ENCODE data around the gene DCXR. TPM values are rescaled to one million over a fixed set of nuclear protein-coding genes. Genes with fewer than 3 reads are reported as not detected.
A peak's percentile ranks its signal among the peaks of the same experiment; 100 is the strongest.

Gene DCXR
- total and polyA plus RNA-seq, 2 of the 13 experiments (the other 11 are each of a cell fraction or from before 2014, with no cell fraction given): 287 to 311 TPM

- DNase-seq (ENCODE audit: low spot score): no peak
- in situ Hi-C loops (cut with HindIII; ENCODE audit: extremely low pct_ligation_motif_present, low pct_unique_long_range_greater_than_20kb): no loop called here
- no peak for FAIRE-seq
- CTCF ChIA-PET (ENCODE audit: low intra/inter-chr PET ratio, low total read pairs): interaction anchor here (0.5 to 2.3 kb wide), 2 partner anchors 48 to 123 kb away, joined by 3 to 9 read pairs; no protein-coding TSS in a partner anchor
- BruUV-seq (replicated peaks): TSS peak; percentile 59
- no peaks in the 10 kb centered on the region for H3K9me3 ChIP-seq (ENCODE audit: low read length)
- no peaks in the 10 kb centered on the region for H3K27me3 ChIP-seq (ENCODE audit: control insufficient read depth in 1 of 2, insufficient read depth in 2 of 2, low read length in 2 of 2)
- ATAC-seq: peak; percentile 6
- H3K9ac ChIP-seq (ENCODE audit: insufficient read depth, low read depth, low read length): no peak overlapping the region
- peaks cover 20% of the 10 kb centered on the region for H3K4me1 ChIP-seq (ENCODE audit: insufficient read depth, low read length)
- no peak overlapping the region for H3K27ac ChIP-seq (ENCODE audit: extremely low read length, insufficient read depth, low read length)
- H2AFZ ChIP-seq (ENCODE audit: low read length): no peak overlapping the region
- peaks cover 13 to 18% of the 10 kb centered on the region in 2 experiments for H3K36me3 ChIP-seq (replicated peaks in 1 of 2; ENCODE audit: control insufficient read depth in 1 of 2, insufficient read depth in 2 of 2, low read length in 2 of 2)
- H3K79me2 ChIP-seq (ENCODE audit: insufficient read depth, low read length): peaks cover under 1% of the 10 kb centered on the region
- no peak overlapping the region for H3K4me2 ChIP-seq (ENCODE audit: low read depth, low read length)
- no peak overlapping the region for H3K4me3 ChIP-seq (replicated peaks in 1 of 3; ENCODE audit: insufficient read depth in 1 of 3, low read depth in 2 of 3, low read length in 3 of 3)
- POLR2A ChIA-PET: interaction anchor here (1.2 to 1.4 kb wide), 2 partner anchors 8 to 36 kb away, joined by 3 read pairs; partner anchors contain the start of genes CENPX and LRRC45
- WGBS (ENCODE audit: low lambda C conversion rate): 97% methylated on average over 87 of the region's 94 CpGs
- intact Hi-C loops (cut with micrococcal nuclease; ENCODE audit: unreplicated experiment): no loop called here
- peaks cover 6% of the 10 kb centered on the region for H4K20me1 ChIP-seq (ENCODE audit: insufficient read depth, low read length)
- TF ChIP-seq POGZ (CRISPR knock-in tag; IDR thresholded peaks at IDR 0.05) (0 out of 2 replicates have a peak, but pooled peaks have one; percentile 17), ZBTB38 (CRISPR knock-in tag; IDR thresholded peaks at IDR 0.05) (peak; percentile 99), ZHX2 (IDR thresholded peaks at IDR 0.05; ENCODE audit: low read depth) (0 out of 2 replicates have a peak, but pooled peaks have one; percentile 18), ZHX2 (CRISPR knock-in tag; IDR thresholded peaks at IDR 0.05; ENCODE audit: borderline replicate concordance) (no peak), ATAD3A (CRISPR knock-in tag; IDR thresholded peaks at IDR 0.05) (0 out of 2 replicates have a peak, but pooled peaks have one; percentile 13), ZZZ3 (CRISPR knock-in tag; IDR thresholded peaks at IDR 0.05; ENCODE audit: borderline replicate concordance) (0 out of 2 replicates have a peak, but pooled peaks have one; percentile 21), AGO2 (optimal IDR thresholded peaks at IDR 0.05; ENCODE audit: low read depth, low read length) (peak; percentile 62), ZNF687 (CRISPR knock-in tag; IDR thresholded peaks at IDR 0.05) (peak; percentile 60)
- TF ChIP-seq, protein P1, sequence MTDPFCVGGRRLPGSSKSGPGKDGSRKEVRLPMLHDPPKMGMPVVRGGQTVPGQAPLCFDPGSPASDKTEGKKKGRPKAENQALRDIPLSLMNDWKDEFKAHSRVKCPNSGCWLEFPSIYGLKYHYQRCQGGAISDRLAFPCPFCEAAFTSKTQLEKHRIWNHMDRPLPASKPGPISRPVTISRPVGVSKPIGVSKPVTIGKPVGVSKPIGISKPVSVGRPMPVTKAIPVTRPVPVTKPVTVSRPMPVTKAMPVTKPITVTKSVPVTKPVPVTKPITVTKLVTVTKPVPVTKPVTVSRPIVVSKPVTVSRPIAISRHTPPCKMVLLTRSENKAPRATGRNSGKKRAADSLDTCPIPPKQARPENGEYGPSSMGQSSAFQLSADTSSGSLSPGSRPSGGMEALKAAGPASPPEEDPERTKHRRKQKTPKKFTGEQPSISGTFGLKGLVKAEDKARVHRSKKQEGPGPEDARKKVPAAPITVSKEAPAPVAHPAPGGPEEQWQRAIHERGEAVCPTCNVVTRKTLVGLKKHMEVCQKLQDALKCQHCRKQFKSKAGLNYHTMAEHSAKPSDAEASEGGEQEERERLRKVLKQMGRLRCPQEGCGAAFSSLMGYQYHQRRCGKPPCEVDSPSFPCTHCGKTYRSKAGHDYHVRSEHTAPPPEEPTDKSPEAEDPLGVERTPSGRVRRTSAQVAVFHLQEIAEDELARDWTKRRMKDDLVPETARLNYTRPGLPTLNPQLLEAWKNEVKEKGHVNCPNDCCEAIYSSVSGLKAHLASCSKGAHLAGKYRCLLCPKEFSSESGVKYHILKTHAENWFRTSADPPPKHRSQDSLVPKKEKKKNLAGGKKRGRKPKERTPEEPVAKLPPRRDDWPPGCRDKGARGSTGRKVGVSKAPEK (CRISPR knock-in tag; IDR thresholded peaks at IDR 0.05; ENCODE audit: borderline replicate concordance): no peak
Observed at GRCh38 chr17:82030470-82031302, 6.8 kb downstream of the DCXR start.
